COR-L47 (cell line): ENCODE measurements around the gene RPS19BP1.
"Not testable (repeated sequence)": the region's sequence is repeated elsewhere in the genome, so short reads cannot be mapped to it uniquely, and the experiment has no call there.

Source experiments
- DNase-seq: peaks from one replicate; lab custom pipeline; 2025; lab: John Stamatoyannopoulos, UW

RPS19BP1 gene

DNA sequence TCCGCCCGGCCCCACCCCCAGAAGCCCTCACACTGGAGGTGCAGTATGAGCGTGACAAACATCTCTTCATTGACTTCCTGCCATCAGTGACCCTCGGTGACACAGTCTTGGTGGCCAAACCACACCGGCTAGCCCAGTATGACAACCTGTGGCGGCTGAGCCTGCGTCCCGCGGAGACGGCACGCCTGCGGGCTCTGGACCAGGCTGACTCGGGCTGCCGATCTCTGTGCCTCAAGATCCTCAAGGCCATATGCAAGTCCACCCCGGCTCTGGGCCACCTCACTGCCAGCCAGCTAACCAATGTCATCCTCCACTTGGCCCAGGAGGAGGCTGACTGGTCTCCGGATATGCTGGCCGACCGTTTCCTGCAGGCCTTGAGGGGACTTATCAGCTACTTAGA lies 18.8 kb downstream of the RPS19BP1 start:
- no peak for DNase-seq

DNA sequence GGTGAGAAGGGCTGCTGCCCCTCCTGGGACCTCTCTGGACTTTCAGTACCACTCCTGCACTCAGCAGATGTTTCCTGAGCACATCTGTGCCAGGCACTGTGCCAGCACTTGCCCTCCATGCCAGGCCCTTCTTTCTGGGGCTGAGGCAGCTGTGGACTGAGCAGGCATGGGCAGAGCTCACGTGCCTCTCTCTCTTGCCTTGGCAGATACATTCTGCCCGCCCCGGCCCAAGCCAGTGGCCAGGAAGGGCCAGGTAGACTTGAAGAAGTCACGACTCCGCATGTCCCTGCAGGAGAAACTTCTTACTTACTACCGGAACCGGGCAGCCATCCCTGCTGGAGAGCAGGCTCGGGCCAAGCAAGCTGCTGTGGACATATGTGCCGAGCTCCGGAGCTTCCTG lies 20.5 kb downstream of the RPS19BP1 start:
- DNase-seq, result no peak

DNA sequence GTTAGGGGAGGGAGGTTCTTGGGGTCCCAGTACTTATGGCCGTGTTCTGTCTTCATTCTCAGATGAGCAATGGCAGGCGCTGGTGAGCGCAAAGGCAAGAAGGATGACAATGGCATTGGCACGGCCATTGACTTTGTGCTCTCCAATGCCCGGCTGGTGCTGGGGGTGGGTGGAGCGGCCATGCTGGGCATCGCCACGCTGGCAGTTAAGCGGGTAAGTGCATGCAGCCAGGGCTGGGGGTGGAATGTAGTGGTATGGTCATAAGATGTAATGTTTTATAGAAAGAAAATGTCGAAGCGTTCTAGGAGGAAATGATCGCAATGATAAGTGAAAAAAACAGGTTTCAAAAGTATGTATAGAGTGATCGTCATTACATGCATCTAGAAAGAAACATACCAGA lies 21.3 kb downstream of the RPS19BP1 start:
- no peak for DNase-seq

DNA sequence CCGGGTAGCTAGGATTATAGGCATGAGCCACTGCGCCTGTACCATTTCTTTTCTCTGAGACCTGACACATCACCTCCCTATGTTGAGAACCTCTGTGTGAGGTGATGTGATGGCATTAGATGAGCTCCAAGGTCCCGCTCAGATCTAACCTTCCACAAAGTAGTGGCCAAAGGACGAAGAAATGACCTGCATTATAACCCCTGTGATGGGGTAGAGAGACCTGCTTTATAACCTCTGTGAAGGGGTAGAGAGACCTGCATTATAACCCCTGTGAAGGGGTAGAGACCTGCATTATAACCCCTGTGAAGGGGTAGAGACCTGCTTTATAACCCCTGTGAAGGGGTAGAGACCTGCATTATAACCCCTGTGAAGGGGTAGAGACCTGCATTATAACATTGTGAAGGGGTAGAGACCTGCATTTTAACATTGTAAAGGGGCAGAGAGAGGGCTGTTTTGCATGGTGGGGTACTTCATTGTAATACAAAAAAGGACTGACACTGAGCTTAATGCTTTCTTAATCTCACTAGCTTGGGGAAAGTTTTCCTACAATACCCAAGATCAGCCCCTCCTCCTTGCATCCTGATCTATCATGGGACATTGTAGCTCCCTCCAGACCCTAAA lies 21.9 kb downstream of the RPS19BP1 start:
- DNase-seq, result no peak

DNA sequence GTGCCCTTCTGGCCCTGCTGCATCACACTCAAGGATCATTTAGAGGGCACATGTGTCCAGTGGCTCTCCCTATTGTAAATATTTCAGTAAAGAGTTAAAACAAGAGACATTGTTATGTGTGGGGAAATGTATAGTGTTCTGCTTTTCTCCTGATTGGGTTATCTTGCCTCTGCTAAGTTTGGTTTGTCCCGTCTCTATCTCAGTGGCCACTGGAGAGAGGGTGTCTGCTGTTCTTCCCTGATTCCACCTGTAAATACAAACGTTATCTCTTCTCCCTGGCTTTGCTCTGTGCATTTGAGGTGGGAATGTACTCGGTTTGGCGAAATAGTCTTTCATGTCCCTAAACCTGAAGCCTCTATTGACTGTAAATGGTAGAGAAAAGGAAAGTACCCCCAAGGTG lies 24.2 kb downstream of the RPS19BP1 start:
- no peak for DNase-seq

DNA sequence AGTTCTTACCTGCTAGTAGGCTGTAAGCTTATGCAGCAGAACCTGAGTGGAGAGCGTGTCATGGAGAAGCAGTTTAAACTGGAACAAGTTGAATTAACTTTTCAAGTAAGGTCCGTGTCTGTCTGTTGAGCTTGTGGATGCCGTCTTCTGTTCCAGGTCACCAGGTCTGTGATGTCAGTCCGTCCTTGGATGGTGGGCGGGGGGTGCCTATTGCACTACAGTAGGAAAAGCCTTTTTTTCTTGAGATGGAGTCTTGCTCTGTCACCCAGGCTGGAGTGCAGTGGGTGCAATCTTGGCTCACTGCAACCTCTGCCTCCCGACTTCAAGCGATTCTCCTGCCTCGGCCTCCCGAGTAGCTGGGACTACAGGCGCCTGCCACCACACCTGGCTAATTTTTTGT lies 25.5 kb downstream of the RPS19BP1 start:
- not testable (repeated sequence) for DNase-seq

DNA sequence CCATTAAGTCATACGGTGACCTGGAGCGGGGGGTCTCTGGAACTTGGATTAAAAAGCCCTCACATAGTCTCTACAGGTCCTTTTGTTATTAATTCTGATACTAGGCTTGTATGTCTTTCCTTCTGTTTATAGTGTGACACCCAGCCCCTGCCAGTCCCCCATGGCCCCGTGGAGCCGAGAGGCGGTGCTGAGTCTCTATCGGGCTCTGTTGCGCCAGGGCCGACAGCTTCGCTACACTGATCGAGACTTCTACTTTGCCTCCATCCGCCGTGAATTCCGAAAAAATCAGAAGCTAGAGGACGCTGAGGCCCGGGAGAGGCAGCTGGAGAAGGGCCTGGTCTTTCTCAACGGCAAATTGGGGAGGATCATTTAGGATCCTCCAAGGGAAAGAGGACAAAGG lies 28.5 kb downstream of the RPS19BP1 start:
- no peak for DNase-seq

DNA sequence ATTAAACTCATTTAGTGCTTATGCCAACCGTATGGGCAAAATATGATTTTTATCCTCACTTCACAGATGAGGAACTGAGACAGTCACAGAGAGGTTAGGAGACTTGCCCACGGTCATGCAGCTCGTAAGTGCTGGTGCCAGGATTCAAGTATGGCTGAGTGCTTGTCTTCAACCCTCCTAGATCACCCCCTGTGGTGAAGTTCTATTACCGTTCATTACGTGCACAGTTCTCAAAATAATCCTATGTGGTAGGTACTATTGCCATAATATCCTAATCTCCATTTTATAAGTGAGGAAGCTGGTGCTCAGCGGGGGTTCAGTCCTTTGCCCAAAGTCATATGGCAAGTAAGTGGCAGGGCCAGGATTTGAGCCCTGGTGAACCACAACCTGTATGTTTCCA lies 28.9 kb downstream of the RPS19BP1 start:
- DNase-seq, result no peak

DNA sequence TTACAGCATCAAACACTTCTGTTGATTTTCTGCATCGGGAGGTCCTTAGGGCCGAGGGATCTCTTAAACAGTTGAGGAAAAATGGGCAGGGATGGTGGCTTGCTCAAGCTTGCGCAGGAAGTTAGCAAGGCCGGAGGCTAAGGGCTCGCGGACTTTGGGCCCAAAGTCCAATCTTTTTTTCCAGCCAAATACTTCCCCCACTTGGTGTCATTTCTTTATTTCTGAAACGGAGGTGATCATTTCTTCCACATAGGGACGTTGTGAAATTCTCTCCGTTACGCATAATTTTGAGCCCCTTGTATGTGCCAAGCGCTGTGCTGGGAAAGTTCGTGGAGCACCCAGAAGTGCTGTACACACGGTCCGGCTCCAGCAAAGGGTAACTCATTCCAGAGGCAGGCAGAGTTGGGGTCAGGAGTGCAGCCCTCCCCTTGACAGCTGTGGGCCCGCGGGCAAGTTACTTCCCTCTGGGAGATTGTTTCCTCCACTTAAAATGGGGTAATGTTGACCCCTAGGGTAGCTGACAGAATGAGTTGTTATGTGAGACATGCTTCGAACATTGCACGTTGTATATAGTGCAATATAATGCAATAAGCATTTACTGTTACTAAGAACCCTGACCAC lies 29.6 kb downstream of the RPS19BP1 start:
- DNase-seq, result no peak

DNA sequence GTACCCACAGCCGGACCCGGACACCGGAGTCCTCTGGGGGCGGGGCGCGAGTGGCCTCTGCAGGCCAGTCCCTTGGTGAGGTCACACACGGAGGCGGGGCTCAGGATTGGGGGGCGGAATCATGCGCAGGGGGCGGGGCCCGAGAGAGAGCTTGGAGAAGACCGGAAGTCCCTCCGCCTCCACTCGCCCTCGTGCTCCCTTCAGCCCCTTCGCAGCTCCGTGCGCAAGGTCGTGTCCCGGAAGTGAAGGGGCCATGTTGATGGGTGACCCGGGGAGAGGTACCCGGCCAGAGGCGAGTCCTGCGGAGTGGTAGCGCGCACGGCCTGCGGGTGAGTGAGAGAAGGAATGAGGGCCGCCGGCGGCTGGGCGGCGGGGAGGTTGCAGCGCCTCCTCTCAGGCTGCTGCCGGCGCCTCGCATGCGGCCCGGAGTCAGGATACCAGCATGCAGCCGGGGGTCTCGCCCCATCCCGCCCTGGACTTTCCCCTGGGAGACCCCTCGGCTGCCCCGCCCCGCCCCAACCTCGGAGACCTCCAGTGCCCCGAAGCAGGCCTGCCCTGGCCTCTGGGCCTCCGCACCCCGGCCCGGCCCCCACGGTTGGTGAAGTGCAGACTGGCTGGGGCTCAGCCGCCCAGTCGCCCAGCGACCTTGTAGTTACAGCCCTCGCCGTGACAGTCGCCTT lies 30.3 kb downstream of the RPS19BP1 start, which contains the start of gene MIEF1:
Gene MIEF1 (plus strand): TSS at position 182 of the 680 bp plus-strand sequence. CDS start 9,005 bp downstream, outside the sequence.
- peak; percentile 96 for DNase-seq

DNA sequence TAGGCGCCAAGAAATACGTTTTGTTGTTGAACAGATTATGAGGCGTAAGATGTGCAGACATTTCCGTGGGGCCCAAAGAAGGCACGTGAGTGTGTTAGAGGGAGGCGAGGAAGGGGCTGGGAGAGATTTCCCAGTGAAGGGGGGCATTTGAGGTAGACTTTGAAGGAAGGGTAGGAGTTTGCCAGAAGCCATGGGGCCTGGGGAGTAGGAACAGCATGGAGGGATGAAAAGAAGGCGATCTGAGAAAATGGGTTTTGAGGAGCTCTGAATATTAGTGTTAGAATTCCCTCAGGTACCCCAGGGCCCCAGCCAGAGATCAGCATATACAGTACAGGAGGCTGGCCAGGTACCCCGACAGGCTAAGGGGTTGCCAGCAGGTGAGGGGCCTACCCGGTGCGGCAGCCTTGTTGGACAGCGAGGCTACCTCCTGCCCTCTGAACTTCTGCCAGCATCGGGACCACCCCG lies 30.9 kb downstream of the RPS19BP1 start:
- DNase-seq, result no peak

DNA sequence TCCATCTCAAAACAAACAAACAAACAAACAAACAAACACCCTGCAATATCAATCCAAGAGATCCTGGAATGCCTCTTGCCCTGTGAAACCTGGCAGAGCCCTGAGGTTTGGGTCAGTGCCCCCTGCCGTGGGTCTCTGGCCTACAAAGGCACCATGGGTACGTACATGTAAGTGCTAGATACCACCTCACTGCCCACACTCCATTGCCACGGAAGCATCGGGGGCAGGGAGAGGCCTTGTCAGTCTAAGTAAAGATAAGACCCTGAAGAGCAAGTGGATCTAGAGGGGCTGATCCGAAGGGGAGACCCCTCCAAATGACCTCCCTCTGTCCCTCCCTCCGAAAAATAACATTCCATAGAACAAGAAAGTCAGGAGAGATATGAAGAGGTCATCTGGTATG lies 32.4 kb downstream of the RPS19BP1 start:
- no peak for DNase-seq

DNA sequence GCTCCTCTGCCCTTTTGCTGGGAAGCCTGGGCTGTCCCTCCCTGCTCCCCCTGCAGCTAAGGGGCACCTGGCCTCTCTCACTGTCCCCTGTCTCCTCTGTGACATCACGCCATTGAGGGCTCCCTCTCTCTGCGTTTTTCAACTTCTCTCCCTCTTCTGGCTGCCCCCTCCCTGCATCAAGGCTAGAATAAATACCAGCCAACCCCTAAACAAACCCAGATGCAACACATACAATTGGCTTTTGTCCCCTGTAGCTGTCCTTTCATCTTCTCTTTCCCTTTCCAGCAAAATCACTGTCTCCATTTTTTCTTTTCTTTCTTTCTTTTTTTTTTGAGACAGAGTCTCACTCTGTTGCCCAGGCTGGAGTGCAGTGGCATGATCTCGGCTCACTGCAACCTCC lies 33.7 kb downstream of the RPS19BP1 start:
- DNase-seq, result peak; percentile 73

DNA sequence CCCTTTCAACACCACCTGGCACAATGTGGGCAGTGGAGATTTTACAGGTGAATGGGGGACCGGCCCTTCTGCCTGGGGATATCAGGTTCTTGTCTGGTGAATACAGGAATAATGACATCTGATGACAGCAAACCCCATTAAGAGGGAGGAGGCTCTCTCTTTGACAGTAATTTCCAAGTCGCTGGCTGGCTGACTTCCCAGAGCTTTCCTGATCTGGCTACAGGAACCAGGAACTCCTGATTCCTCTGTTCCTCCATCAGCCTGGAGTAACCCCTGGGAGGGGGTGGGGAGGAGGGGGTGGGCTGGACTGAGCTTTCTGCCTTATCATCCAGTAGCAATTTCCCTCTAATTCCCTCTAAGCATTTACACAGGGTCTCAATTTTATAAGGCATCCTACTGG lies 34.2 kb downstream of the RPS19BP1 start:
- peak; percentile 88 for DNase-seq

DNA sequence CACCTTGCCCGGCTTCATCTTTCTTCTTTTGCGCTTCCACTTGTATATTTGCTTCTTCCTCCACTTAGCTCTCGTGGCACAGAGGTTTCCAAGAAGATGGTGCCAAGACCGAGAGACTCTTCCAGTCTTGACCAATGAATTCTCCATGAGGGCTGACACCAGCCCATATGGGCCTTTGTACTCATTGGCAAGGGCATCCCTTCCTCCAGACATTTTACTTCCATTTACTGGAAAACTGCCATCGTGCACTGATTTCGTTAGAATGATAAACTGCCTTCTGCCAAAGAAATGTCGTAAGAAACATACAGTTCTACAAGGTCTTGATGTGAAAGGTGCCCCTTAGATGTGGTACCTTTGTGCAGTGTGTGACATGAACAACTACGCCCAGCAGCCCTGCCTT lies 35.1 kb downstream of the RPS19BP1 start:
- DNase-seq, result no peak

DNA sequence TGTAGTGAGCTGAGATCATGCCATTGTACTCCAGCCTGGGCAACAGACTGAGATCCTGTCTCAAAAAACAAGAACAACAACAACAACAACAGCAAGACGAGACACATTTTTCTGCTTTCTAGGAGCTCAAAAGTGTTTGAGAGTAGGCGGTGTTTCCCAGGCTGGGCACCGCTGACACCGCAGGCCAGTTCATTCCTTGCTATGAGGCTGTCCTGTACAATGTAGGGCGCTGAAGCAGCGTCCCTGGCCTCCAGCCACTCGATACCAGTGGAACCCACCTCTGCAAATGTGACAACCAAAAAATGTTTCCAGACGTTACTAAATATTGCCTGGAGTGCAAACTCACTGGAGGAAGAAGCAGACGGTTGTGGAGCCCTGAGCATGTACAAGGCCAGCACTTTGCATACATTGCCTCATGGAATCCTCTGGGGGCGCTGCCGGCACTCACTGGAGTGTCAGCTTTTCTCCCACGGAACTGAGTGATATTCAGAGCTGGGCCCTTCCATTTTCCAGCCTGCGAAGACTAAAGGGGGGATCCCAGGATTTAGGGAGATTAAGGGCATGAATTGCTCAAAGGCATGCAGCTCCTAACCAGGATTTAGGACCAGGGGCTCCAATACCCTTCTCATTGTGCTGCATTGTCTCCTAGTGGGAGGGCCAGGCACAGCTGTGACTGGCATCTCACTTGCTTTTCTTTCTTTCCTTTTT lies 36.3 kb downstream of the RPS19BP1 start:
- peak; percentile 68 for DNase-seq

DNA sequence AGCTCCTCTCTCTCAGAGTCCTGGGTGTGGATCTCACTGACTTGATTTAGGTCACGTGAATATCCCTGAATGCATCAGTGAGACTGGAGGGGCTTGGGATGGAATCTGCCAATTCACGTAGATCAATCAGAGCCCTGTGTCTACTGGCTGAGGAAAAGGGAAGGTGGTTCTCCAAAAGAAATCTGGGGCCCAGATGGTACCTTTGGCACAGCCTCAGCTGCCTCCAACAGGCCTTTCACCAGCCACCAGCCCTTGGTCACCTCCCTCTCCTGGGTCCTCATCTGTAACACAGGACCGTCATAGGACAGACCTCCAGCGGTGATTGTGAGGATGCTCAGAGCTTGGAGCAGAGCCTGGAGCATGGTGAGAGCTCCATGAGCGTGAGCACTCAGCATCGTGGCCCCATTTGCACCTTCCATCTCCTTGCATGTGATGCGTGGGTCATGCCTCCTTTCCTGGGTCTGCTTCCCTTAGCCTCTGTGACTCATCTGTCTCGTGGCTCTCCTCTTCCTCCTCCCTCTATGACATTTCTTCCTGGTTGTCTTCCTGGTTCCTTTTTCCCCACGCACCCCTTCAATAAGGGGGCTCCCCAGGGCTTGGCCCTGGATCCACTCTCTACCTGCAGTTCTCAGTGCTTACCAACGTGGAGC lies 38.0 kb downstream of the RPS19BP1 start:
- DNase-seq, result no peak

DNA sequence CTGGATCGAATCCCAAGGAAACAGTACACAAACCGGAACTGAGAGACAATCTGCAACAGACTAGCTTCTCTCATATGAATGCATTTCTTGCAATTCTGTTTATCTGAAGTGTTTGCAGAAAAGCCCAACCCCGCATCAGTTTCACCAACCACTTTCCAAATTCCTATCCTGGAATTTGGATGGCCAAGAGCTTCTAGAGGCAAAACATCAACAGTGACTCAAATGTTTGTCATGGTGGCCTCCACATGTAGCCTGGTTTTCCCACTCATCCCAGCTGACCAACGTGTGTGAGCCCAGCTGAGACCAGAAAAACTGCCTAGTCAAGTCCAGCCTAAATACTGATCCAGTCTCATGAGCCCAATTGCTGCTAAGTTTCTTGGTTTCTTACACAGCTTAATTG lies 38.8 kb downstream of the RPS19BP1 start:
- no peak for DNase-seq

DNA sequence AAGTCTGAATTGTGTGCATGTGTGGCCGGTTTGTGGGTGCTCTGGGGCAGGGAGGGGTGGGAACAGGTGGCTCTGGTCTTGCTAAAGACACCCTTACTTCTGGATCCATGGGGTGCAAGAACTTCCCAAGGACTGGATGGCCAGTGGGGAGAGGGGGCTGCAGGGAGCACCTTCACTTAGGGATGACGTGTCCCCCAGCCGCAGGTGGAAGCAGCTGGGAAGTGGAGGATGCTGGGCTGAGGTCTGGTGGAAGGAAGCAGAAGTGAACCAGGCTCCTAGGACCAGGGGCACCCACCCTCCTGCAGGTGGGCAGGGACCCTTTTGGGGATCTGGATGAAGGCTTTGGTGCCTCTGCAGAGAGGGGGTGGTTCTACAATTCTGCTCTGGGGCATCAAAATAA lies 40.4 kb downstream of the RPS19BP1 start:
- DNase-seq, result no peak

DNA sequence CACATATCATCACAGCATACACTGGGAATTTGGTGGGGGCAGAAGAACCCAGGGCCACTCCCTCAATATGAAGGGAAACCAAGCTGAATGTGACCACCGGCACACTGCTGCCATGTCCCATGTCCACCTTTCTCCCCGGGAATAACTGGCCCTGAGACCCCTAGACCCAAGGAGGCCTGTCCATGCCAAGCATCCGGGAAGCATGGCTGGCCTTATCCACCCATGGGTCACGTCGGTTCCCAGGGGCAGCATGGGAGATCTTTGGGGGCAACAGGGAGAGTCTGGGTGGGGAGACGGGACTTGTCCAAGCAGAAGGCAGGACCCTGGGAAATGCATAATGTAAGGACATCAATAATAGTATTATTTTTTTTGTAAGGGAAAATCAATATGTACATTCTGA lies 40.9 kb downstream of the RPS19BP1 start:
- DNase-seq, result no peak

DNA sequence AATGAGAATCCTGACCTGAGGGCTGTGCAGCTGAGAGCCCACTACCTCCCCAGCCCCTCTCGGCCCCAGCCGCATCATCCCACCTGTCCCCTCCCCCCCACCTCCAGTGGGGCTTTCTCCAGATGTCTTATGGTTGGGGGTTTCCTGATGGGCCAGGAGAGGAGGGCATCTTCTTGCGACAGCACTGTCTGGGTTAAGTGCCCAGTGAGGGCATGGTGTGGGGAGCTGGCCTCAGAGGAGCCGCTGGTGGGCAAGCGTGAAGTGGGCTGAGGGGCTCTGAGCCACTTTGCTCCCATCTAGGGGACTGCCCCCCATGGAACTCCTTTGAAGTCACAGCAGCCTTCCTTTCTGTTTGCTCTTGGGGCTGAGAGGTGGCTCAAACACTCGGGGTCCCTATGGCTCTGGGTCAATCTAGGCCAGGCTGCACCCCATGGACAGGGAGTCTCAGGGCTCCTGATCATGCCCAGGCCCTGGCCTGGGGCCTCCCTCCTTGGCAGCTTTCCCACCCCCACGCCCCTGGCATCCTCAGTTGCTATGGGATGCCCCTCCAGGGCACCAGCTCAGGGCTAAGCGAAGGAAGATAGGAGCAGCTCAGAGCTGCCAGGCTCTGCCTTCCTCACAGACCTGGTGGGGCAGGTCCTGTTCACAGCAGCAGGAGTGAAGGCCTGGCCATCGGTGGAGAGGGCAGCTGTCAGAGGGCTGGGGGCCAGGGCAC lies 41.4 kb downstream of the RPS19BP1 start:
- no peak for DNase-seq
